ENCODE measurements around the gene CD4.
A peak's percentile ranks its signal among the peaks of the same experiment; 100 is the strongest.

Gene CD4

GRCh38 chr12:6752167-6752920, 37.0 kb upstream of the CD4 start:
- peaks cover 10 to 31% (median 20%) of the 10 kb centered on the region in 5 donors for H3K4me1 ChIP-seq (ENCODE audit: control insufficient read depth in 5 of 5, insufficient read depth in 5 of 5, low read length in 5 of 5)
- peaks cover 5 to 47% (median 42%) of the 10 kb centered on the region in 5 donors for H3K36me3 ChIP-seq (ENCODE audit: control insufficient read depth in 5 of 5, insufficient read depth in 5 of 5, low read length in 5 of 5)
- no peaks in the 10 kb centered on the region for H3K27me3 ChIP-seq (ENCODE audit: control insufficient read depth in 5 of 5, insufficient read depth in 4 of 5, low read length in 5 of 5)
- H3K9me3 ChIP-seq (ENCODE audit: control insufficient read depth in 5 of 5, low read length in 5 of 5), result no peaks in the 10 kb centered on the region
- peak overlapping the region; percentile 81 to 98 (median 96) for H3K9ac ChIP-seq (ENCODE audit: low read length in 5 of 5)
- H3K27ac ChIP-seq (ENCODE audit: low read depth, low read length), result peak overlapping the region; percentile 99
- peak overlapping the region; percentile 82 to 90 (median 88) for H3K4me3 ChIP-seq (ENCODE audit: low read depth in 1 of 5, low read length in 5 of 5)

- Histone ChIP-seq H3K9me3 (ENCODE audit: control insufficient read depth in 5 of 5, low read length in 5 of 5) (no peaks in the 10 kb centered on the region), H3K4me3 (ENCODE audit: low read depth in 1 of 5, low read length in 5 of 5) (peak within 1 kb of the TSS; percentile 82 to 92 (median 90)), H3K4me1 (ENCODE audit: control insufficient read depth in 5 of 5, insufficient read depth in 5 of 5, low read length in 5 of 5) (peaks cover 10 to 31% (median 20%) of the 10 kb centered on the region in 5 donors), H3K36me3 (ENCODE audit: control insufficient read depth in 5 of 5, insufficient read depth in 5 of 5, low read length in 5 of 5) (peaks cover 5 to 39% (median 34%) of the 10 kb centered on the region in 5 donors), H3K9ac (ENCODE audit: low read length in 5 of 5) (peak within 1 kb of the TSS; percentile 81 to 98 (median 96)), H3K27me3 (ENCODE audit: control insufficient read depth in 5 of 5, insufficient read depth in 4 of 5, low read length in 5 of 5) (no peaks in the 10 kb centered on the region), H3K27ac (ENCODE audit: low read depth, low read length) (peak within 1 kb of the TSS; percentile 99)
Observed at GRCh38 chr12:6752921-6753771, 36.2 kb upstream of the CD4 start, which contains the start of gene MLF2. Gene MLF2, minus strand, starts transcription at chr12:6753141. Its CDS starts 807 bp downstream, at chr12:6752334.

GRCh38 chr12:6753772-6754356, 35.5 kb upstream of the CD4 start:
- Histone ChIP-seq H3K27ac (ENCODE audit: low read depth, low read length) (peak overlapping the region; percentile 99), H3K4me3 (ENCODE audit: low read depth in 1 of 5, low read length in 5 of 5) (peak overlapping the region in 2 of 5 donors; percentile 26 to 90), H3K9me3 (ENCODE audit: control insufficient read depth in 5 of 5, low read length in 5 of 5) (no peaks in the 10 kb centered on the region), H3K27me3 (ENCODE audit: control insufficient read depth in 5 of 5, insufficient read depth in 4 of 5, low read length in 5 of 5) (no peaks in the 10 kb centered on the region), H3K4me1 (ENCODE audit: control insufficient read depth in 5 of 5, insufficient read depth in 5 of 5, low read length in 5 of 5) (peaks cover 10 to 31% (median 20%) of the 10 kb centered on the region in 5 donors), H3K36me3 (ENCODE audit: control insufficient read depth in 5 of 5, insufficient read depth in 5 of 5, low read length in 5 of 5) (peaks cover 5 to 32% (median 27%) of the 10 kb centered on the region in 5 donors), H3K9ac (ENCODE audit: low read length in 5 of 5) (peak overlapping the region in 4 of 5 donors; percentile 6 to 98 (median 49))

- Histone ChIP-seq H3K36me3 (ENCODE audit: control insufficient read depth in 5 of 5, insufficient read depth in 5 of 5, low read length in 5 of 5) (peaks cover 5 to 26% (median 21%) of the 10 kb centered on the region in 5 donors), H3K4me3 (ENCODE audit: low read depth in 1 of 5, low read length in 5 of 5) (no peak overlapping the region), H3K9ac (ENCODE audit: low read length in 5 of 5) (peak overlapping the region in 1 of 5 donors; percentile 7), H3K27me3 (ENCODE audit: control insufficient read depth in 5 of 5, insufficient read depth in 4 of 5, low read length in 5 of 5) (no peaks in the 10 kb centered on the region), H3K27ac (ENCODE audit: low read depth, low read length) (peak overlapping the region; percentile 99), H3K4me1 (ENCODE audit: control insufficient read depth in 5 of 5, insufficient read depth in 5 of 5, low read length in 5 of 5) (peaks cover 10 to 31% (median 20%) of the 10 kb centered on the region in 5 donors), H3K9me3 (ENCODE audit: control insufficient read depth in 5 of 5, low read length in 5 of 5) (no peaks in the 10 kb centered on the region)
Observed at GRCh38 chr12:6754411-6754810, 34.9 kb upstream of the CD4 start.

GRCh38 chr12:6757028-6757690, 32.2 kb upstream of the CD4 start:
- H3K27ac ChIP-seq (ENCODE audit: low read depth, low read length), result no peak overlapping the region
- no peak overlapping the region for H3K9ac ChIP-seq (ENCODE audit: low read length in 5 of 5)
- H3K4me1 ChIP-seq (ENCODE audit: control insufficient read depth in 5 of 5, insufficient read depth in 5 of 5, low read length in 5 of 5), result peaks cover 6 to 24% (median 15%) of the 10 kb centered on the region in 5 donors
- H3K36me3 ChIP-seq (ENCODE audit: control insufficient read depth in 5 of 5, insufficient read depth in 5 of 5, low read length in 5 of 5), result no peaks in the 10 kb centered on the region
- H3K9me3 ChIP-seq (ENCODE audit: control insufficient read depth in 5 of 5, low read length in 5 of 5), result no peaks in the 10 kb centered on the region
- no peak overlapping the region for H3K4me3 ChIP-seq (ENCODE audit: low read depth in 1 of 5, low read length in 5 of 5)
- no peaks in the 10 kb centered on the region for H3K27me3 ChIP-seq (ENCODE audit: control insufficient read depth in 5 of 5, insufficient read depth in 4 of 5, low read length in 5 of 5)

GRCh38 chr12:6758506-6759095, 30.7 kb upstream of the CD4 start:
- Histone ChIP-seq H3K9ac (ENCODE audit: low read length in 5 of 5) (no peak overlapping the region), H3K36me3 (ENCODE audit: control insufficient read depth in 5 of 5, insufficient read depth in 5 of 5, low read length in 5 of 5) (no peaks in the 10 kb centered on the region), H3K27me3 (ENCODE audit: control insufficient read depth in 5 of 5, insufficient read depth in 4 of 5, low read length in 5 of 5) (no peaks in the 10 kb centered on the region), H3K4me1 (ENCODE audit: control insufficient read depth in 5 of 5, insufficient read depth in 5 of 5, low read length in 5 of 5) (peaks cover 5 to 14% (median 11%) of the 10 kb centered on the region in 5 donors), H3K27ac (ENCODE audit: low read depth, low read length) (no peak overlapping the region), H3K4me3 (ENCODE audit: low read depth in 1 of 5, low read length in 5 of 5) (no peak overlapping the region), H3K9me3 (ENCODE audit: control insufficient read depth in 5 of 5, low read length in 5 of 5) (no peaks in the 10 kb centered on the region)

GRCh38 chr12:6759741-6760140, 29.6 kb upstream of the CD4 start:
- peaks cover 0 to 2% (median 0%) of the 10 kb centered on the region in 5 donors for H3K27me3 ChIP-seq (ENCODE audit: control insufficient read depth in 5 of 5, insufficient read depth in 4 of 5, low read length in 5 of 5)
- H3K9me3 ChIP-seq (ENCODE audit: control insufficient read depth in 5 of 5, low read length in 5 of 5), result no peaks in the 10 kb centered on the region
- H3K27ac ChIP-seq (ENCODE audit: low read depth, low read length), result no peak overlapping the region
- peaks cover 2 to 14% (median 12%) of the 10 kb centered on the region in 5 donors for H3K4me1 ChIP-seq (ENCODE audit: control insufficient read depth in 5 of 5, insufficient read depth in 5 of 5, low read length in 5 of 5)
- H3K9ac ChIP-seq (ENCODE audit: low read length in 5 of 5), result no peak overlapping the region
- H3K36me3 ChIP-seq (ENCODE audit: control insufficient read depth in 5 of 5, insufficient read depth in 5 of 5, low read length in 5 of 5), result no peaks in the 10 kb centered on the region
- H3K4me3 ChIP-seq (ENCODE audit: low read depth in 1 of 5, low read length in 5 of 5), result no peak overlapping the region

GRCh38 chr12:6763380-6763779, 25.9 kb upstream of the CD4 start:
- Histone ChIP-seq H3K27me3 (ENCODE audit: control insufficient read depth in 5 of 5, insufficient read depth in 4 of 5, low read length in 5 of 5) (peaks cover 0 to 2% (median 0%) of the 10 kb centered on the region in 5 donors), H3K4me3 (ENCODE audit: low read depth in 1 of 5, low read length in 5 of 5) (peak overlapping the region in 1 of 5 donors; percentile 82), H3K9me3 (ENCODE audit: control insufficient read depth in 5 of 5, low read length in 5 of 5) (no peaks in the 10 kb centered on the region), H3K4me1 (ENCODE audit: control insufficient read depth in 5 of 5, insufficient read depth in 5 of 5, low read length in 5 of 5) (peaks cover 8 to 38% (median 38%) of the 10 kb centered on the region in 5 donors), H3K27ac (ENCODE audit: low read depth, low read length) (peak overlapping the region; percentile 93), H3K36me3 (ENCODE audit: control insufficient read depth in 5 of 5, insufficient read depth in 5 of 5, low read length in 5 of 5) (no peaks in the 10 kb centered on the region), H3K9ac (ENCODE audit: low read length in 5 of 5) (no peak overlapping the region)
